ENCODE results near the gene DCANP1.

DCANP1 gene

GRCh38 chr5:135444881-135445280 is 2.3 kb downstream of the DCANP1 start:
- Mint-ChIP-seq H3K4me1 (peaks cover 62% of the 10 kb centered on the region), H3K36me3 (ENCODE audit: low read depth) (no peaks in the 10 kb centered on the region), H3K27me3 (ENCODE audit: low read depth) (peaks cover 18% of the 10 kb centered on the region), H3K9me3 (no peaks in the 10 kb centered on the region), H3K4me3 (no peak overlapping the region), H3K27ac (peak overlapping the region in 2 of 3 experiments; percentile 65 to 77)
- no peak for TF ChIP-seq CTCF (IDR thresholded peaks at IDR 0.05; ENCODE audit: unreplicated experiment in 3 of 3)

- no peaks in the 10 kb centered on the region for H3K9me3 Mint-ChIP-seq
- no peaks in the 10 kb centered on the region for H3K36me3 Mint-ChIP-seq (ENCODE audit: low read depth)
- TF ChIP-seq CTCF (IDR thresholded peaks at IDR 0.05; ENCODE audit: unreplicated experiment in 3 of 3): no peak
- peaks cover 20% of the 10 kb centered on the region for H3K27me3 Mint-ChIP-seq (ENCODE audit: low read depth)
- H3K4me1 Mint-ChIP-seq: peaks cover 66% of the 10 kb centered on the region
- peak overlapping the region; percentile 65 to 95 (median 77) for H3K27ac Mint-ChIP-seq
- peak overlapping the region in 1 of 3 experiments; percentile 2 for H3K4me3 Mint-ChIP-seq
These were observed 2.8 kb downstream of the DCANP1 start for GRCh38 chr5:135444360-135444759.

- TF ChIP-seq CTCF (IDR thresholded peaks at IDR 0.05; ENCODE audit: unreplicated experiment in 3 of 3): no peak
- peaks cover 71% of the 10 kb centered on the region for H3K4me1 Mint-ChIP-seq
- H3K9me3 Mint-ChIP-seq: no peaks in the 10 kb centered on the region
- H3K4me3 Mint-ChIP-seq: peak overlapping the region in 2 of 3 experiments; percentile 40 to 42
- no peaks in the 10 kb centered on the region for H3K36me3 Mint-ChIP-seq (ENCODE audit: low read depth)
- peaks cover 22% of the 10 kb centered on the region for H3K27me3 Mint-ChIP-seq (ENCODE audit: low read depth)
- H3K27ac Mint-ChIP-seq: peak overlapping the region; percentile 65 to 95 (median 77)
These were observed 3.8 kb downstream of the DCANP1 start for GRCh38 chr5:135443161-135443960.

DNA sequence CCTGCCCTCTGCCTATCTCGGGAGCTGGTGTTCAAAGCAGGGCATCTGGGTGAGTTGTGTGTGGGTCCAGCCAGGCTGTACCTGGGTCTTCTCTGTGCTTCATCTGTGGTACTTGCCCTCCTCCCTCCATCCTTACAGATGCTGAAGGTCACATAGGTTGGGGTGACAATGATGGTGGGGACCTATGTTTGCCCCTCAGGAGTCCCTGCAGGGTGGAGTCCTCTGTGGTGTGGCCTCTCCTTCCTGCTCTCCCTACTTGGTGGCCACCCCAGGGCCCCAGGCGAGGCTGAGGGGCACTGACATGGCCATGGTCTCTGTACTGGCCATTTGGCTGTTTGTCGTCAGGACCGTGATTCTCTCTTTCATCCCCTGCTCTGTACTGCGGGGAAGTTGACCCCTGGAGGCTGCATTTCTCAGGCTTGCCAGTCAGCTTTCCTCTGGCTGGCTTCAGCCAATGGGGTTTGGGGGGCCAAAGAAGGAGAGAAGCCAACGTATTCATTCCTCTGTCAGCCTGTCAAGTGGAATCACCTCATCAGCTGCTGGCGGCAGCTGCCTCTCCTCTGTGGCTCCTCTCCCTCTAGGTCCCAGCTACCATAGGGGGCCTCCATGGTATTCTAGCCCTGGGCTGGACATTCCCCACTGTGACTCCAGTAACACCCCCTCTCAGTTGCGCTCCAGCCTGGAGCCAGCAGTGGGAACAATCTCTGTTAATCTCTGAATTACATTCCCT is 4.6 kb downstream of the DCANP1 start:
- Mint-ChIP-seq H3K9me3 (no peaks in the 10 kb centered on the region), H3K27ac (peak overlapping the region; percentile 65 to 95 (median 77)), H3K4me3 (peak overlapping the region in 2 of 3 experiments; percentile 40 to 42), H3K4me1 (peaks cover 78% of the 10 kb centered on the region), H3K27me3 (ENCODE audit: low read depth) (peaks cover 26% of the 10 kb centered on the region), H3K36me3 (ENCODE audit: low read depth) (no peaks in the 10 kb centered on the region)
- TF ChIP-seq CTCF (IDR thresholded peaks at IDR 0.05; ENCODE audit: unreplicated experiment in 3 of 3): no peak

DNA sequence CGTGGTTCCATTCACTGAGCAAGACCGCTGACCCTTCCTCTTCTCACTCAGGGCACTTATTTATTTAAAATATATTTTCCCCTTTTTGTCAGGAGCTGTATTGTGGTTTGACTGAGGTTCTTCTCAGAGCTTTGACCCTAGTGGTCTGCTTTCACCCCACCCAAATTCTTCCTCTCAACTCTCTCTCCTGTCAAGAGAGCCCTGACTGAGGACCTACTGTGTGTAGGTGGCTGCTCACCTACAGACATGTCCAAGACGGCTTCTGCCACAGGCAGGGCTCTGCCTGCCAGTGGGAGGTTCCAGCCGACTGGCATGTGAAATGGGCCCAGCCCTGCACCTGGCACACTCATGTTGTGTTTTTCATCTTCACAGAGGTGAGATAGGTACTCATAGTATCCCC is 5.2 kb downstream of the DCANP1 start:
- Mint-ChIP-seq H3K36me3 (ENCODE audit: low read depth) (no peaks in the 10 kb centered on the region), H3K27me3 (ENCODE audit: low read depth) (peaks cover 26% of the 10 kb centered on the region), H3K4me3 (no peak overlapping the region), H3K27ac (peak overlapping the region; percentile 65 to 95 (median 77)), H3K4me1 (peaks cover 85% of the 10 kb centered on the region), H3K9me3 (no peaks in the 10 kb centered on the region)
- TF ChIP-seq CTCF (IDR thresholded peaks at IDR 0.05; ENCODE audit: unreplicated experiment in 3 of 3): no peak
